NCI-H2171 (cell line): ENCODE measurements around the gene TM2D3.

ENCODE experiments used
- DNase-seq: peaks from one replicate; lab custom pipeline; 2025; lab: John Stamatoyannopoulos, UW

The TM2D3 gene

GRCh38 chr15:101604124-101604874, 47.9 kb downstream of the TM2D3 start:
- no peak for DNase-seq

GRCh38 chr15:101602801-101603200, 49.4 kb downstream of the TM2D3 start:
- DNase-seq, result no peak

- DNase-seq, result no peak
These were observed 52.1 kb downstream of the TM2D3 start for GRCh38 chr15:101600035-101600434.

- no peak for DNase-seq
These were observed 53.1 kb downstream of the TM2D3 start for GRCh38 chr15:101599091-101599490.

GRCh38 chr15:101597360-101597928, 54.7 kb downstream of the TM2D3 start:
- no peak for DNase-seq

GRCh38 chr15:101596633-101597032, 55.5 kb downstream of the TM2D3 start:
- DNase-seq, result no peak
